ENCODE data around the gene DYNC2LI1.

DYNC2LI1 gene

DNA sequence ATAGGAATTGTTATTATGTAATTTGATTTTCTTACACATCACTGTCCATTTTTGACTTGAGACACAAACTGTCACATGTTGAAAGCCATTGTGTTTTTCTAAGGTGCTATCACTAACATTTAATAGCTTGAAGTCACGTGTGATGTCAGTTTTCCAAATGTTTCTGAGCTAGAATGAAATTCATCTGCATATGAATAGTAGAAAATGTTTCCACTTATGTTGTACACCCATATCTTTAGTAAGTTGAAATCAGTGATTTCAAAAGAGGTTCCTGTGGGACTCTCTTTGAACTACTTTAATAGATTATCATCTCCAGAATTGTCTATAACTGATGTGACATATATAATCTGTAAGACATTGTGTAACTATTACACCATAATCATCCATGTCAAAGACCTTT lies 37.0 kb downstream of the DYNC2LI1 start:
- Histone ChIP-seq H3K27me3 (ENCODE audit: control insufficient read depth, insufficient read depth, low read length, poor library complexity, severe bottlenecking) (no peaks in the 10 kb centered on the region), H3K4me3 (ENCODE audit: insufficient read depth, low read depth, low read length) (no peak overlapping the region), H3K27ac (ENCODE audit: insufficient read depth, low read depth, low read length, poor library complexity, severe bottlenecking) (no peak overlapping the region), H3K4me1 (ENCODE audit: control insufficient read depth, insufficient read depth, low read length) (no peaks in the 10 kb centered on the region), H3K9me3 (ENCODE audit: control insufficient read depth, low read length) (no peaks in the 10 kb centered on the region), H3K36me3 (ENCODE audit: control insufficient read depth, insufficient read depth, low read length) (no peaks in the 10 kb centered on the region)
- 89% methylated on average over 1 of the region's 1 CpG; no CpG with 5 or more reads in 1 of the 2 experiments for WGBS, 2 experiments

DNA sequence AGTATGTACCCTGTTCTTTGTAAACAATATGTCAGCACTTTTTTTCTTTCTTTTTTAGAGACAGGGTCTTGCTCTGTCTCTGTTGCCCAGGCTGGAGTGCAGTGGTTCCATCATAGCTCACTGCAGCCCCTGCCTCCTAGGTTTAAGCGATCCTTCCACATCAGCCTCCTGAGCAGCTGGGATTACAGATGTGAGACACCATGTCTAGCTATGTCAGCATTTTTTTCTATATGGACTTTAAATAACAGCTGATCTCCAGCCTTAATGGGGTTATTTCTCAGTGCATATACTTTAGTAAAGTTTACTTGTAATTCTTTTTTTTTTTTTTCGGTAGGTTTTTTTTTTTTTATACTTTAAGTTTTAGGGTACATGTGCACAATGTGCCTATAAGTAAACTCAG lies 38.2 kb downstream of the DYNC2LI1 start:
- no peaks in the 10 kb centered on the region for H3K27me3 ChIP-seq (ENCODE audit: control insufficient read depth, insufficient read depth, low read length, poor library complexity, severe bottlenecking)
- no peak overlapping the region for H3K27ac ChIP-seq (ENCODE audit: insufficient read depth, low read depth, low read length, poor library complexity, severe bottlenecking)
- no peak overlapping the region for H3K4me3 ChIP-seq (ENCODE audit: insufficient read depth, low read depth, low read length)
- 91 to 95% methylated on average over 1 of the region's 2 CpGs for WGBS, 2 experiments
- no peaks in the 10 kb centered on the region for H3K4me1 ChIP-seq (ENCODE audit: control insufficient read depth, insufficient read depth, low read length)
- H3K36me3 ChIP-seq (ENCODE audit: control insufficient read depth, insufficient read depth, low read length), result no peaks in the 10 kb centered on the region
- no peaks in the 10 kb centered on the region for H3K9me3 ChIP-seq (ENCODE audit: control insufficient read depth, low read length)

DNA sequence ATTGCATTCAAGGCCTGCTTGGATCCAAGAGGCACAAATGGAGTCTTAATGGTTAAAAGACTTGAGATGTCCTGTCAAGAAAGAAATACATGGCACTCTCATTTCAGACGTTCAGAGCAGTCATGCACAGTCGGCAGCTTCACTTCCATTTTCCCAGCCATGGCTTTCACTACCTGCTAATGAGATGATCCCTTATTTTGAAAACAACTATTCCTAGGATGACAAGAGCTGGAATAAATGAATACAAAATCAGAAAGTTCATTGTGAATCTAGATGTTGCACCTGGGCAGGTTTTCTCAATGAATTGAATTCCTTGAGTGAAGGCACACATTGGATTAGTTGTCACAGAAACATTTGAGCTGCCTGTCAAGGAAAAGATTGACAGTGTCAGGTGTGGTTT lies 39.1 kb downstream of the DYNC2LI1 start:
- H3K9me3 ChIP-seq (ENCODE audit: control insufficient read depth, low read length), result no peaks in the 10 kb centered on the region
- WGBS, 2 experiments, result 87 to 94% methylated on average over 2 of the region's 2 CpGs

DNA sequence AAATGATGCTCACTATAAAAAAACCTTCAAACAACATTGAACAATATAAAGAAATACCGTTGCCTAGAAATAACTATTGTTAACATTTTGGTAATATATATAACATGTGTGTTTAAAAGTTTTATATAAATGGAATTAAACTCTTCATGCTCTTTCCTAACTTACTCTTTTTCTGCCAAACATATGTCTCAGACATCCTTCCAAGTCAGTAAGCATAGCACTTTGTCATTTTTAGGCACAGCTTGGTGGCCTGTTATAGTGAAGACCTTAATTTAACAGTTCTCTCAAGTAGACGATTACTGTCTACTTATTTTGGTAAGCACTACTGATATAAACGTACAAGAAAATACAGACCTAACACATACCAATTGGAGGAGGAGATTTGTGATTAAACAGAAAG lies 40.9 kb downstream of the DYNC2LI1 start:
- Histone ChIP-seq H3K9me3 (ENCODE audit: control insufficient read depth, low read length) (no peaks in the 10 kb centered on the region), H3K4me1 (ENCODE audit: control insufficient read depth, insufficient read depth, low read length) (no peaks in the 10 kb centered on the region), H3K36me3 (ENCODE audit: control insufficient read depth, insufficient read depth, low read length) (no peaks in the 10 kb centered on the region), H3K27me3 (ENCODE audit: control insufficient read depth, insufficient read depth, low read length, poor library complexity, severe bottlenecking) (no peaks in the 10 kb centered on the region), H3K4me3 (ENCODE audit: insufficient read depth, low read depth, low read length) (no peak overlapping the region), H3K27ac (ENCODE audit: insufficient read depth, low read depth, low read length, poor library complexity, severe bottlenecking) (no peak overlapping the region)
- WGBS, 2 experiments, result 100% methylated on average over 1 of the region's 3 CpGs; no CpG with 5 or more reads in 1 of the 2 experiments

More for the DNA sequence above, 39.1 kb downstream of the DYNC2LI1 start:
- Histone ChIP-seq H3K27ac (ENCODE audit: insufficient read depth, low read depth, low read length, poor library complexity, severe bottlenecking) (no peak overlapping the region), H3K27me3 (ENCODE audit: control insufficient read depth, insufficient read depth, low read length, poor library complexity, severe bottlenecking) (no peaks in the 10 kb centered on the region), H3K36me3 (ENCODE audit: control insufficient read depth, insufficient read depth, low read length) (no peaks in the 10 kb centered on the region), H3K4me3 (ENCODE audit: insufficient read depth, low read depth, low read length) (no peak overlapping the region), H3K4me1 (ENCODE audit: control insufficient read depth, insufficient read depth, low read length) (no peaks in the 10 kb centered on the region)

DNA sequence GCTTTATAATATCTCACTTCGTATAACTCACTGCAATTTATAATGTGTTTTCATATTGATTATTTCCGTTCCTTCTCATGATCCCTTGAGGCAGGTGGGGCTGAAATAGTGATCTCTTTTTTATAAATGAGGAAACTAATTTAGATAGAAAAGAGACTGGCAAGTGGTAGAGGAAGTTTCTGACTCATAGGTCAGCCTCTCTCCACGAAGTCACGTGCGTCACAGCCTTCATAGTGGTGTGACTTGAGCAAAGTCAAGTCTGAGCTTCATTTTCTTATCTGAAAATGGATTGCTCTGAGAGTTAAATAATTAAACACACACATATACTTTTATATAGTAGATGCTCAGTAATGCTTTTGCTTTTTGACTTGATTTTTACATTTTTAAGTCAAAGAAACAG lies 44.9 kb downstream of the DYNC2LI1 start:
- WGBS, 2 experiments, result 91 to 95% methylated on average over 4 to 5 of the region's 5 CpGs
- Histone ChIP-seq H3K4me3 (ENCODE audit: insufficient read depth, low read depth, low read length) (no peak overlapping the region), H3K4me1 (ENCODE audit: control insufficient read depth, insufficient read depth, low read length) (no peaks in the 10 kb centered on the region), H3K36me3 (ENCODE audit: control insufficient read depth, insufficient read depth, low read length) (no peaks in the 10 kb centered on the region), H3K27me3 (ENCODE audit: control insufficient read depth, insufficient read depth, low read length, poor library complexity, severe bottlenecking) (no peaks in the 10 kb centered on the region), H3K9me3 (ENCODE audit: control insufficient read depth, low read length) (no peaks in the 10 kb centered on the region), H3K27ac (ENCODE audit: insufficient read depth, low read depth, low read length, poor library complexity, severe bottlenecking) (no peak overlapping the region)

DNA sequence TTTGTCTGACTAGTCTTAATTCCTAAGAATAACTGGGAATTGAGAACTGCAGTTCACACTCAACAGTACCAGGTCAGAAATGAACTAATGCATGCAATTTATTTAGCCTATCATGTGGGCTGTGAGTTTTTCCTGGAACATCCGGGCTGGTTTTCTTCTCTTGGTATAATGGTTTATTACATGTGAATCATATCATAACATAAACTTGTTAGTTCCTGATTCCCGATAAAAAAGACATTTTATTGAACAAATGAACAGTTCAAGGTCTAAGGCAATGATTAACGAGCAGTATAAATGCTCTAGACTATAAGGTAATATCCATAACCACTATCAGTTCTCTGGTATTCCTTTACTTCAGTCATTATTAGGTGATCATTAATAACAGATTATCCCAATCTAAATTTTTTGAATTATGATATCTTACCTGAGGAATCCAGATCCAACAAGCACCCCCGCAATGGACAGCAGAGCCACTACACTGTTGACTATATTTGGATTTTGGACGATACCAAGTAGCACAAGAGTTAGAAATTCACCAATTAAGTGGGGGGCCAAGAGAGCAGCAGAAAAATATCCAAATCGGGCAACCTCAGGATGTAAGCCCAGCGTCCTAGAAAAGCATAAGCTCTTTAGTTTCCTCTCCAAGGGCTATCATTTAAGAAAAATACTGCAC lies 45.8 kb downstream of the DYNC2LI1 start:
- WGBS, 2 experiments, result 91 to 98% methylated on average over 6 of the region's 7 CpGs
- Histone ChIP-seq H3K4me1 (ENCODE audit: control insufficient read depth, insufficient read depth, low read length) (no peaks in the 10 kb centered on the region), H3K9me3 (ENCODE audit: control insufficient read depth, low read length) (no peaks in the 10 kb centered on the region), H3K36me3 (ENCODE audit: control insufficient read depth, insufficient read depth, low read length) (no peaks in the 10 kb centered on the region), H3K27me3 (ENCODE audit: control insufficient read depth, insufficient read depth, low read length, poor library complexity, severe bottlenecking) (no peaks in the 10 kb centered on the region), H3K4me3 (ENCODE audit: insufficient read depth, low read depth, low read length) (no peak overlapping the region), H3K27ac (ENCODE audit: insufficient read depth, low read depth, low read length, poor library complexity, severe bottlenecking) (no peak overlapping the region)

DNA sequence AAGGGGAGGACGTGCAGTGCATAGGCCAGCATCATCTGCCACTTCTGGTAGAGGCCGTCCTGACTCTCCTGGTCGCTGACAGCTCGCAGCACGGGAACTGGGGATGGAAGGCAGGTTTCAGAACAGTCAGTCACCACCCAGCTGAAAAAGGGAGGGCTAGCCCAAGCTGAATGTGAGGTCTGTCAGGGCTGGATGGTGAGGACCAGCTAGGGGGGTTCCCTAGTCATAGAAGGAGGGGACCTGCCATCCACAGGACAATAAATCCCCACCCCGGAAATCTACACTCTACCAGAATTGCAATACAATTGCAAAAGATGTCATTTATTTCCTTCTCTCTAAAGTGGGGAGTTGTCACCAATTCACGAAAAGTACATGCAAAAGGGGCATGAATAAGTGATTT lies 49.0 kb downstream of the DYNC2LI1 start:
- H3K4me1 ChIP-seq (ENCODE audit: control insufficient read depth, insufficient read depth, low read length), result no peaks in the 10 kb centered on the region
- WGBS, 2 experiments, result 90 to 93% methylated on average over 6 to 7 of the region's 7 CpGs
- H3K27ac ChIP-seq (ENCODE audit: insufficient read depth, low read depth, low read length, poor library complexity, severe bottlenecking), result no peak overlapping the region
- H3K27me3 ChIP-seq (ENCODE audit: control insufficient read depth, insufficient read depth, low read length, poor library complexity, severe bottlenecking), result no peaks in the 10 kb centered on the region
- no peaks in the 10 kb centered on the region for H3K9me3 ChIP-seq (ENCODE audit: control insufficient read depth, low read length)
- H3K36me3 ChIP-seq (ENCODE audit: control insufficient read depth, insufficient read depth, low read length), result no peaks in the 10 kb centered on the region
- H3K4me3 ChIP-seq (ENCODE audit: insufficient read depth, low read depth, low read length), result no peak overlapping the region

DNA sequence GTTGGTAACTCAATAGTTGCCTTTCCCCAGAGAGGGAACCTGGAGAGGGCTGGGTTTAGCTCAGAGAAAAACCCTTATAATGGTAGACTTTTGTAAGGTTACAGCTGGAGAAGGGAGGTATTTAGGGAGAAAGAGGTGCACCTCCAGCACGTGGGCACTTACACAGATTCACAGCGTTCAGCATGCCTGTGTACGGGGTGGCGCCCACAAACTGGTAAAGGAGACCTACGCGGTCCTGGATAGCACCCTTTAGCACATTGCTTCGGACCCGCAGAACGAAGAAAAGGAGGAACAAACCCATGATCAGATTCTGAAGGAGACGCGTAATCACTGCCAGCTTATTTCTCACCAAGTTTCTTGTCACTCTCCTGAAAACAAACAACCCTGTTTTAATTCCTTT lies 49.9 kb downstream of the DYNC2LI1 start:
- Histone ChIP-seq H3K36me3 (ENCODE audit: control insufficient read depth, insufficient read depth, low read length) (no peaks in the 10 kb centered on the region), H3K4me3 (ENCODE audit: insufficient read depth, low read depth, low read length) (no peak overlapping the region), H3K27ac (ENCODE audit: insufficient read depth, low read depth, low read length, poor library complexity, severe bottlenecking) (no peak overlapping the region), H3K27me3 (ENCODE audit: control insufficient read depth, insufficient read depth, low read length, poor library complexity, severe bottlenecking) (no peaks in the 10 kb centered on the region), H3K9me3 (ENCODE audit: control insufficient read depth, low read length) (no peaks in the 10 kb centered on the region), H3K4me1 (ENCODE audit: control insufficient read depth, insufficient read depth, low read length) (no peaks in the 10 kb centered on the region)
- WGBS, 2 experiments, result 92% methylated on average over 11 of the region's 11 CpGs

DNA sequence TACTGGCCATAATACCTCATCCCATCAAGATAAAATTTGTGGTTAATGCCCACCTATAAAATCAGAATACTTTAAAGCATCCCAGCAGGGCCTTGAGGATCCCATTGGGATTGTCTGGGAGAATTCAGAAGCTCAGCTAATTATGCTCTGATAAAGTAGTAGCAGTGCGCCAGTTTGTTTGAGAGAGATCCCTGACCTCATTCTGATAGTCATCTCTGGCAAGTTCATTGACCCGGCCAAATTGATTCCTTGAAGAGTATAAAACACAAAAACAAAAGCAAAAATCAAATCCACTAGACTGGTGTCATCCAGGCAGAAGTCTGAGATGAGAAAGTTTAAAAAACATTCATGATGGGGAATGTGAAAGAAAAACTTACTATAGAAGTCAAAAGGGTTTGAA lies 50.7 kb downstream of the DYNC2LI1 start:
- Histone ChIP-seq H3K4me3 (ENCODE audit: insufficient read depth, low read depth, low read length) (no peak overlapping the region), H3K27me3 (ENCODE audit: control insufficient read depth, insufficient read depth, low read length, poor library complexity, severe bottlenecking) (no peaks in the 10 kb centered on the region), H3K4me1 (ENCODE audit: control insufficient read depth, insufficient read depth, low read length) (no peaks in the 10 kb centered on the region), H3K36me3 (ENCODE audit: control insufficient read depth, insufficient read depth, low read length) (no peaks in the 10 kb centered on the region), H3K27ac (ENCODE audit: insufficient read depth, low read depth, low read length, poor library complexity, severe bottlenecking) (no peak overlapping the region), H3K9me3 (ENCODE audit: control insufficient read depth, low read length) (no peaks in the 10 kb centered on the region)
- 95 to 100% methylated on average over 2 of the region's 2 CpGs for WGBS, 2 experiments

DNA sequence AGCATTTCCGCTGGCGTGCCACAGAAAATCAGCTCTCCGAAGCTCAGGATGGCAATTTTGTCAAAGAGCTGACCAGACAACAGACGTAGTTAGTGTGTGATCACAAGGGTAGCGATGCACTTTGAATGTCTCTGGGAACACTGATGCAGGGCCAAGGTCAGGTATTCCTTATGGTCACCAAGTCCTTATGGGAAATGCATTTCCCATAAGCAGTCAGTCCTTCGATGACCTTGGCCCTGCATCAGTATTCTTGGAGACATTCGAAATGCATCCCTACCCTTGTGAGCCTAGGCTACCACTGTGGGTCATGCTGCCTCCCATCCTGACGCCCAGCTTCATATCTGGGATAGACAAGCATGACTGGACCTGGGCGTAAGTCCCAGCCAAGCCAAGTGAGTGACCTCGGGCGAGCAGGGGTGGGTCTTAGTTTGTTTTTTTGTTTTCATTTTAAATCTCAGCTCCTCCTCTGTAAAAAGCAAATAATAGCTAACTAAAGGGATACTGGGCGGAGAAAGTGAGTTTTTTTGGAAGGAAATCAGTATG lies 51.2 kb downstream of the DYNC2LI1 start:
- no peaks in the 10 kb centered on the region for H3K36me3 ChIP-seq (ENCODE audit: control insufficient read depth, insufficient read depth, low read length)
- 94 to 96% methylated on average over 11 to 12 of the region's 12 CpGs for WGBS, 2 experiments
- no peaks in the 10 kb centered on the region for H3K4me1 ChIP-seq (ENCODE audit: control insufficient read depth, insufficient read depth, low read length)

More for the DNA sequence above, 51.2 kb downstream of the DYNC2LI1 start:
- Histone ChIP-seq H3K9me3 (ENCODE audit: control insufficient read depth, low read length) (no peaks in the 10 kb centered on the region), H3K4me3 (ENCODE audit: insufficient read depth, low read depth, low read length) (no peak overlapping the region), H3K27ac (ENCODE audit: insufficient read depth, low read depth, low read length, poor library complexity, severe bottlenecking) (no peak overlapping the region), H3K27me3 (ENCODE audit: control insufficient read depth, insufficient read depth, low read length, poor library complexity, severe bottlenecking) (no peaks in the 10 kb centered on the region)

All from ectodermal cell (in vitro differentiated cells).